ENCODE measurements around the gene AFTPH. TPM values are rescaled to one million over a fixed set of nuclear protein-coding genes. Genes with fewer than 3 reads are reported as not detected.

Gene AFTPH
- total RNA-seq, 4 donors from 2014 or later: 24.1 to 62.4 (median 37.4) TPM

DNA sequence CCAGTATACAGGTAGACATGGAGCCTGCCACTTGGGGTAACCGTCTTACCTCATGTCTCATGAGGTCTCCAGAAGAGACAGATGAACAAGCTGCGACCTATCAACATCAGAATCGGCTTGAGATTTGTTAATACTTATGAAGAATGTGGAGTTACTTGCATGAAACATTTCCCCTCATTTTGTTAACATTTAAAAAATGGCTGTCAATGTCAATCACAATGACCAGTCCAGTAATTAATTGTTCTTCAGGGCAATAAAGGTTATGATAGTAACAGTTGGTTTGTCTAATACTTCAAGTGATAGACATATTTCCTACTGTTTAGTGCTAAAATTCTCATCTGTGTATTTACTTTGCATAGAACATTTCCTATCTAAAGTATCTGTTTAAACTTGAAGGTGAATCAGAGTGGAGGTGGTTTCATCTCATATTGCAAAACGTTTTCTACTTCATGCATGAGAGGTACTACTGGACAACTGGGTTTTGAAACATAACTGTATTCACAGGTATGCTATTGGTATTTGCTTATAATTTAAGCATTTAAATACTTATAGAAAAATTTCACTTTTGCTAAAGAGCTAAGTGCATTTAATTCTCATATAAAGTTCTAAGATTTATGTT, 114.5 kb downstream of the AFTPH start:
- no peaks in the 10 kb centered on the region for H3K27me3 ChIP-seq
- H3K36me3 ChIP-seq: no peaks in the 10 kb centered on the region
- no peak overlapping the region for H3K27ac ChIP-seq
- H3K4me1 ChIP-seq: peaks cover 0 to 6% of the 10 kb centered on the region in 2 donors
- TF ChIP-seq, protein P1, sequence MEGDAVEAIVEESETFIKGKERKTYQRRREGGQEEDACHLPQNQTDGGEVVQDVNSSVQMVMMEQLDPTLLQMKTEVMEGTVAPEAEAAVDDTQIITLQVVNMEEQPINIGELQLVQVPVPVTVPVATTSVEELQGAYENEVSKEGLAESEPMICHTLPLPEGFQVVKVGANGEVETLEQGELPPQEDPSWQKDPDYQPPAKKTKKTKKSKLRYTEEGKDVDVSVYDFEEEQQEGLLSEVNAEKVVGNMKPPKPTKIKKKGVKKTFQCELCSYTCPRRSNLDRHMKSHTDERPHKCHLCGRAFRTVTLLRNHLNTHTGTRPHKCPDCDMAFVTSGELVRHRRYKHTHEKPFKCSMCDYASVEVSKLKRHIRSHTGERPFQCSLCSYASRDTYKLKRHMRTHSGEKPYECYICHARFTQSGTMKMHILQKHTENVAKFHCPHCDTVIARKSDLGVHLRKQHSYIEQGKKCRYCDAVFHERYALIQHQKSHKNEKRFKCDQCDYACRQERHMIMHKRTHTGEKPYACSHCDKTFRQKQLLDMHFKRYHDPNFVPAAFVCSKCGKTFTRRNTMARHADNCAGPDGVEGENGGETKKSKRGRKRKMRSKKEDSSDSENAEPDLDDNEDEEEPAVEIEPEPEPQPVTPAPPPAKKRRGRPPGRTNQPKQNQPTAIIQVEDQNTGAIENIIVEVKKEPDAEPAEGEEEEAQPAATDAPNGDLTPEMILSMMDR (IDR thresholded peaks at IDR 0.05): no peak
- TF ChIP-seq POLR2A (IDR thresholded peaks at IDR 0.05): no peak
- no peaks in the 10 kb centered on the region for H3K9me3 ChIP-seq
- intact Hi-C loops (cut with DNase I; ENCODE audit: low total_unique reads): no loop called here
- H3K4me3 ChIP-seq: no peak overlapping the region
- DNase-seq: no peak

DNA sequence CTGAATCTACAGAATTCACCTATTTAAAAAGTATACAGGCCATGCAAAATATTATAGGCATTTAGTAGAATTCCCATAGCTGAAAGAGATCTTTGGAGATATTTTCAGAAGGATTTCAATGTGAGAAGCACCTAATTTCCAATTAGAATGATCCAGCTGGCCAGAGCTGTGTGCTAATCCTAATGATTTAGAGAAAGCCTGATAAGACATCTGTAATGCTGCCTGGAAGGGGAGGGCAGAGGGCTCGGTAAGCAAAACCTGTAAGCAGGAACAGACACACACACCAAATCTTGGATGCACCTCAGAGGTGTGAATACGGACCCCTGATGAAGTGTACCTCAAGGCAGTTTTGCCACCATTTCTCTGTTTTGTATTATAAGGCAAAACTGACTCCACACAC, 115.6 kb downstream of the AFTPH start:
- peaks cover 0 to 6% of the 10 kb centered on the region in 2 donors for H3K4me1 ChIP-seq
- no peak overlapping the region for H3K27ac ChIP-seq

DNA sequence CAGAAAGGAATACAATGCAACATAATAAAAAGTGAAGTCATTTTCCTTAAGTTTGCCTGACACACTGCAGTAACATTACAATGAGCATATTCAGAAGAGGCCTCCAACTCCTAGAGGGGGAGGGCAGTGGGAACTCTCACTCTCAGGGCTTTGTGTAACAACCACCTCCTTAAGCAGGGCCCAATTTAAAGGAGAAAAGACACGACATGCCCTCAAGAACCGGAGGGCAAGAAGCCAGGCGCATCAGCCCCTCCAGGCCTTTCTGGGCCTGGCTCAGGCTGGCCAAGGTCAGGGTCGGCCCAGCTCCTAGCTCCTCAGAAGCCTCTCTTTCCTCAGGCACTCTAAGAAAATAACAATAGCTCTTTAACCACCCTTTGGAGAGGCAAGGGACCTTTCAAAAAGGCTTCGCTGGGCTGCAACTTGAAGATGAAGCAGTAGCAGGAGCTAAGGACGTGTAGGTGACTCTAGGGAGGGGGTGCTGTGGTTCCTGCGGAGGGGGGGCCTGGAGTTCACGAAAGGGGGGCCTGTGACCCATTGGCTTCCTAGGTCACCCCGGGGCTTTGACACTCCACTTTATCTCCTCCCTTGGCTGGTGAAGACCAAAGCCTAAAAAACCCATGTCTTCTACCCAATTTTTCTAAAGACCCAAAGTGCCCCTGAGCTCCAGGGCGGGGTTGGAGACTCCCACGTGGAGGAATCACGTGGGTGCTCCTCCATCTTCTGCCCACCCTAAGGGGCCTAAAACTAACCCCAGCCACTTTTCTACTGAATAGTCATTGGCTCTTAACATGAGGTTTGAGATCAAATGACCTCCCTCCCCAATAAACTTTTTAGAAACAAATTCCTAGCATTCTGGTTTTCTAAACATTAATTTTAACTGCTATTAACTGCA, 116.3 kb downstream of the AFTPH start:
- TF ChIP-seq POLR2A (IDR thresholded peaks at IDR 0.05): no peak
- TF ChIP-seq, protein P1 (IDR thresholded peaks at IDR 0.05): no peak
- H3K27ac ChIP-seq: no peak overlapping the region
- DNase-seq: no peak
- intact Hi-C loops (cut with DNase I; ENCODE audit: low total_unique reads): no loop called here
- no peaks in the 10 kb centered on the region for H3K27me3 ChIP-seq
- no peaks in the 10 kb centered on the region for H3K9me3 ChIP-seq
- no peak overlapping the region for H3K4me3 ChIP-seq
- H3K36me3 ChIP-seq: no peaks in the 10 kb centered on the region
- peaks cover 0 to 7% of the 10 kb centered on the region in 2 donors for H3K4me1 ChIP-seq

More for the DNA sequence above, 115.6 kb downstream of the AFTPH start:
- no peaks in the 10 kb centered on the region for H3K9me3 ChIP-seq
- no peak overlapping the region for H3K4me3 ChIP-seq
- TF ChIP-seq POLR2A (IDR thresholded peaks at IDR 0.05): no peak
- TF ChIP-seq, protein P1 (IDR thresholded peaks at IDR 0.05): no peak
- intact Hi-C loops (cut with DNase I; ENCODE audit: low total_unique reads): no loop called here
- H3K36me3 ChIP-seq: no peaks in the 10 kb centered on the region
- H3K27me3 ChIP-seq: no peaks in the 10 kb centered on the region
- no peak for DNase-seq

DNA sequence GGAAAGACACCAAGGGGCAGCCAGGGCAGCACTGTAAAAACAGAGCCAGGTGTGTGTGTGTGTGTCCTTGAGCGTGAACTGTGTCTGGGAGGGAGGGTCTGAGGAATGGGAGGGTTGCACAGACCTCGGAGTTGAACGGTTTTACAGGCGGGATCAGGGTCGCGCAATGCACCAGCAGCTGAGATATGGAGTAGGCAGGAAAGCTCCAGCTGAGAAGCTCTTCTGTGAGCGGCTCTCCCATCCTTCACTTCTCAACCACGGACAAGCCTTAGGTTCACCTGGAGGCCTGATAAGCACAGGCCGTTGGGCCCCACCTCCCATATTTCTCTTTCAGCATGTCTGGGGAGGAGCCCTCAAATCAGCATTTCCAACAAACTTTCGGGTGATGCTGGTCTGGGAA, 117.5 kb downstream of the AFTPH start:
- Histone ChIP-seq H3K27me3 (no peaks in the 10 kb centered on the region), H3K36me3 (no peaks in the 10 kb centered on the region), H3K27ac (no peak overlapping the region), H3K4me1 (peaks cover 0 to 13% of the 10 kb centered on the region in 2 donors), H3K4me3 (no peak overlapping the region), H3K9me3 (no peaks in the 10 kb centered on the region)
- DNase-seq: no peak
- intact Hi-C loops (cut with DNase I; ENCODE audit: low total_unique reads): no loop called here
- TF ChIP-seq POLR2A (IDR thresholded peaks at IDR 0.05): no peak
- TF ChIP-seq, protein P1 (IDR thresholded peaks at IDR 0.05): no peak

Small RNA genes within 50 kb of the gene (microRNA-seq; reads per million reads assigned to microRNA genes)
- gene MIR4434 (ENCODE audit: borderline microRNAs expressed, borderline replicate concordance): not detected

Small RNA genes within 50 kb of the gene (small RNA-seq; reads per million reads assigned to genes)
- not detected for gene RNU6-100P

Other genes starting within 250 kb of the AFTPH start
- 10 to 100 TPM in 2 of 4 donors, 1 to 10 TPM in 2; 6.8 to 30.0 (median 15.5) TPM for gene LGALSL, start 70.2 kb upstream of the AFTPH start, total RNA-seq
- 10 to 100 TPM in 2 of 4 donors, 1 to 10 TPM in 2; 1.8 to 29.5 (median 8.9) TPM for gene SERTAD2, start 129.6 kb downstream of the AFTPH start, total RNA-seq

Measured in uterus (tissue), 4 donors.